GM13977 (cell line): ENCODE measurements around the gene ARL15.

Source experiments
- DNase-seq: peaks from one replicate; pipeline ENCODE4 v3.0.0; 2012; ENCODE audit warnings: low spot score
- in situ Hi-C: fragments of 300-500 bp; cut with MboI; formaldehyde crosslinking; loops from one replicate; pipeline ENCODE4 v1.12.0; 2022; ENCODE audit warnings: low sequenced_read_pairs, low pct_unique_long_range_greater_than_20kb, mixed read lengths, inconsistent platforms; ENCODE audit not compliant: unreplicated experiment
- TF ChIP-seq, protein P1 (sequence below): IDR thresholded peaks from 2 replicates; pipeline ENCODE4 v1.5.1; 2012; ENCODE audit warnings: mild to moderate bottlenecking, control low read depth; ENCODE audit not compliant: insufficient read depth; ENCODE audit errors: extremely low read depth, missing control alignments

Gene ARL15

DNA sequence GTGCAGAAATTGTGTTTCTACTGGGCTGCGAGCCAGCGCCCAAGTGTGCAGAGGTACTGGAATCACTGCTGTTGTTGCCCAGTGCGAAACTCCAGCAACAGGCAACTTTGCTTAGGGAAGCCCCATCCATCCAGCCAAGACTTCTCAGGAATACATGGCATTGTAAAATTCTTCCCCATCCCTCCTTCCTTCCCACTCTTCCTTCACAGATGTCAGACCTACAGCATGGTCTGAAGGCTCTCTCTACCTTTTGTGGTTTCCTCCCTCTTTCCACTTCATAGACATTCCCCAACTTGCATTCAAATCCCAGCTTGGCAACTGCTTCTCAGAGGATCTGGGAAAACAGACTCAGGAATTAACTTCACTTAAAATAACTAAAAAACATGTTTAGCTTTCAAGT is 30.4 kb downstream of the ARL15 start:
- in situ Hi-C loops: no loop called here

DNA sequence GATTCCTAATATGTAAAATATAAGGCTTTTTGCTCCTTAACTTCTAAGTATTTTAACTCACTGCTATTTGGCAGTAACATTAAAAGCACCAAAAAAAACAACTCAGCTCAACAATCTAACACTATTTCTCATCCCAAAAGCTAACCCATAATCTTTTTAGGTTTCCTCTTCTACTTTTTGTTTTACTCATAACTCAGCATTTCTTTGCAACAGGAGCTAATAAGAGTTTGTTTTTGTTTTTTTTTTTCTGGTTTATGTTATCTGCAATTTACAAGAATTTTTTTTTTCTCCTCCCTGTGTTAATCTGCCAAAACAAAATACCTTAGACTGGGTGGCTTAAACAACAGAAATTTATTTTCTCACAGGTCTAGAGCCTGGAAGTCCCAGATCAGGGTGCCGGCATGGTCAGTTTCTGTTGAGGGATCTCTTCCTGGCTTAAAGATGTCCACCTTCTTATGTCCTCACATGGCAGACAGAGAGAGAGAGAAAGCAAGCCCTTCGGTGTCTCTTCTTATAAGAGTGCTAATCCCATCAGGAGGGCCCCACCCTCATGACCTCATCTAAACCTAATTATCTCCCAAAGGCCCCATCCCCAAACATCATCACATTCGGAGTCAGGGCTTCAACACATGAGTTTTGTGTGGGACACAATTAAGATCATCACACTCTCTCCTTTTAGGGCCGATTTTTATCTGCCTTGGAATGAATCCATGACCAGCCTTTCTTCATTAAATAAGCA is 31.2 kb downstream of the ARL15 start:
- TF ChIP-seq, protein P1, sequence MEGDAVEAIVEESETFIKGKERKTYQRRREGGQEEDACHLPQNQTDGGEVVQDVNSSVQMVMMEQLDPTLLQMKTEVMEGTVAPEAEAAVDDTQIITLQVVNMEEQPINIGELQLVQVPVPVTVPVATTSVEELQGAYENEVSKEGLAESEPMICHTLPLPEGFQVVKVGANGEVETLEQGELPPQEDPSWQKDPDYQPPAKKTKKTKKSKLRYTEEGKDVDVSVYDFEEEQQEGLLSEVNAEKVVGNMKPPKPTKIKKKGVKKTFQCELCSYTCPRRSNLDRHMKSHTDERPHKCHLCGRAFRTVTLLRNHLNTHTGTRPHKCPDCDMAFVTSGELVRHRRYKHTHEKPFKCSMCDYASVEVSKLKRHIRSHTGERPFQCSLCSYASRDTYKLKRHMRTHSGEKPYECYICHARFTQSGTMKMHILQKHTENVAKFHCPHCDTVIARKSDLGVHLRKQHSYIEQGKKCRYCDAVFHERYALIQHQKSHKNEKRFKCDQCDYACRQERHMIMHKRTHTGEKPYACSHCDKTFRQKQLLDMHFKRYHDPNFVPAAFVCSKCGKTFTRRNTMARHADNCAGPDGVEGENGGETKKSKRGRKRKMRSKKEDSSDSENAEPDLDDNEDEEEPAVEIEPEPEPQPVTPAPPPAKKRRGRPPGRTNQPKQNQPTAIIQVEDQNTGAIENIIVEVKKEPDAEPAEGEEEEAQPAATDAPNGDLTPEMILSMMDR: no peak
- in situ Hi-C loops: no loop called here

More for the DNA sequence above, 30.4 kb downstream of the ARL15 start:
- DNase-seq: no peak
- TF ChIP-seq, protein P1: no peak

DNA sequence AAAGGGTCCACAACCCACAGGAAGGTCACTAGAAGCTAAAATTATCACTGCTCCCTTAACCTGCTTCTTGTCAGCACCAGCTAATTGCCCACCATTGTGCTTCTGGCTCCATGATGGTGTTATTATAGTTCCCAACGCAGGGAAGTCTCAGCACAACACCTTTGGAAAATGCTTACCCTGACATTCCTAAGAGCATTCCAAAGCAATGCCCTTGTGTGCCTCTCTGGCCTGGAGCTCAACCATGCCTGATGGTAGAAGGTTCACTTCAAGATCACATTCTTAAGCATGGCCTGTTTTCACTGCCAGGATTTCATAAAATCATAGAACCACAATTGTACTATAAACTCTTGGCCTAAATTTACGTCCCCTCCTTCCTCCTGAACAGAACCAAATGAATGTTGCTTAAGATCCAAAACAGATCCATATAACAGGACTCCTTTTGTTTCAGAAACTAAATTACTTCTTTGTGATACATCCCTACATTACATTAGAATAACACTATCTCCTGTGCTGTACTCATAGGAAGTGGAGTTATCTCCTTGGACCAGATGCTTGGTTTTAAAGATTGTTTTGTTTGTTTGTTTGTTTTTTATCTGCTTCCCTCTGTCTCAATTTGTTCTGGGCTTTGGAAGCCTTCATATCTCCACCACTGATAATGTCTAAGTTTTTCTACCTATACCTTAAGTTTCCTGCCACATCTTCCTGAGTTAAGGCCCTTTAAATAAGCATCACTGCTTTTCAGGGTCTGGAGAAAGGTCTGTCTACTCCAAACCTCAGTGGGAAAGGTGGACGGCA is 32.1 kb downstream of the ARL15 start:
- in situ Hi-C loops: no loop called here

More for the DNA sequence above, 31.2 kb downstream of the ARL15 start:
- no peak for DNase-seq

DNA sequence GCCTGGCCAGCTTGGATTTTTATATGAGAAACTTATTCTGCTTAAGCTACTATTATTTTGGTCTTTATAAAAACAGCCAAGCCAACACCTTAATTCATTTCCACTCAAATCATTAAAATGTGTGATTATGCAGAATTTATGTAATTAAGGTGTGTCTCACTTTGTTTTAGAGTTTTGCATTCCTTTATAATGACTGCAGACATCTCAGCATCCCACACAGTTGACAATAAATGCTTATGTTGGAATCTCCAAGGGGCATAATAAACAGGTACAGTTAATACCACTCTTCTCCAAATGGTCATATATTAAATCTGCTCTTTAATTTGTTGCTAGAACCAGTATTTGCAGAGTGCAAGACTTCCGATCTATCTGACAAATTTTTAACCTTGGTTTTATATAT is 34.3 kb downstream of the ARL15 start:
- in situ Hi-C loops: no loop called here
- no peak for DNase-seq
- TF ChIP-seq, protein P1: no peak

More for the DNA sequence above, 32.1 kb downstream of the ARL15 start:
- TF ChIP-seq, protein P1: no peak
- DNase-seq: no peak

DNA sequence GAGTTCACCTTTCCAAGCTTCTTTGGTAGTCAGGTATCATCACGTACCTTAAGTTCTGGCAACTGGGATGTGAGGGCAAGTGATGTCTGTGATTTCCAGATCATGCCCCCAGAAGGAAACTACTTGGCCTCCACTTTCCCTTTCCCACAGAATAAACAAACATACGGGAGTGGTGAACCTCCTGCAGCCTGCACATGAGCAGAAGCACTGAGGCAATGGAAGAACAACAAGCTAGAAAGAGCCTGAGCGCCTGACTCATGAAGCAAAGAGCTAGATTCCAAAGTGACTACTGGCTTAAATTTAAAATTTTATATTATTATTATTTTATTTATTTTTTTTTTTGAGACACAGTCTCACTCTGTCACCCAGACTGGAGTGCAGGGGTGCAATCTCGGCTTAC is 35.0 kb downstream of the ARL15 start:
- TF ChIP-seq, protein P1: no peak
- in situ Hi-C loops: no loop called here
- no peak for DNase-seq

DNA sequence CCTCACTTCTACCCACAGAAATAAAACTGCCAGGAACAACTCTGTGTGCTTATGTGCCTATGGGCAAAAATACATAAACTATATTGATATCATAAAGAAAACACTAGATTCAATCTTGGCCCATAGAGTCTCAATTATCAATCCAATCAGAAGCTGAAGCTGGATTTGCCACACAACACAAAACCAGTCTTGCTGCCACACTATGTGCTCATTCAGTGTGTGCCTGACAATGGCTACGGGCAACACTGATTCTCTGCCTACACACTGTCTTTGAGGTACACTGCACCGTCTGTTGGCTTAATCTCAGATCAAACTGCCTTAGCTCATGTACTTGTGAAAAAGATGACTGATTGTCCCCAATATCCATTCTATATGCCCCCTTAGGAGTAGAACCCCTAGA is 35.4 kb downstream of the ARL15 start:
- DNase-seq: no peak
- in situ Hi-C loops: loop anchor here (25.0 kb wide), 1 partner anchor 587 kb away; no protein-coding TSS in a partner anchor
- TF ChIP-seq, protein P1: no peak
